NCI-H524 (cell line): ENCODE results near the gene DOCK3.
A peak's percentile ranks its signal among the peaks of the same experiment; 100 is the strongest.

ENCODE experiments used
- DNase-seq, 2 experiments: peaks; one replicate each; lab custom pipeline; 2025; lab: John Stamatoyannopoulos, UW

DOCK3 gene, protein sequence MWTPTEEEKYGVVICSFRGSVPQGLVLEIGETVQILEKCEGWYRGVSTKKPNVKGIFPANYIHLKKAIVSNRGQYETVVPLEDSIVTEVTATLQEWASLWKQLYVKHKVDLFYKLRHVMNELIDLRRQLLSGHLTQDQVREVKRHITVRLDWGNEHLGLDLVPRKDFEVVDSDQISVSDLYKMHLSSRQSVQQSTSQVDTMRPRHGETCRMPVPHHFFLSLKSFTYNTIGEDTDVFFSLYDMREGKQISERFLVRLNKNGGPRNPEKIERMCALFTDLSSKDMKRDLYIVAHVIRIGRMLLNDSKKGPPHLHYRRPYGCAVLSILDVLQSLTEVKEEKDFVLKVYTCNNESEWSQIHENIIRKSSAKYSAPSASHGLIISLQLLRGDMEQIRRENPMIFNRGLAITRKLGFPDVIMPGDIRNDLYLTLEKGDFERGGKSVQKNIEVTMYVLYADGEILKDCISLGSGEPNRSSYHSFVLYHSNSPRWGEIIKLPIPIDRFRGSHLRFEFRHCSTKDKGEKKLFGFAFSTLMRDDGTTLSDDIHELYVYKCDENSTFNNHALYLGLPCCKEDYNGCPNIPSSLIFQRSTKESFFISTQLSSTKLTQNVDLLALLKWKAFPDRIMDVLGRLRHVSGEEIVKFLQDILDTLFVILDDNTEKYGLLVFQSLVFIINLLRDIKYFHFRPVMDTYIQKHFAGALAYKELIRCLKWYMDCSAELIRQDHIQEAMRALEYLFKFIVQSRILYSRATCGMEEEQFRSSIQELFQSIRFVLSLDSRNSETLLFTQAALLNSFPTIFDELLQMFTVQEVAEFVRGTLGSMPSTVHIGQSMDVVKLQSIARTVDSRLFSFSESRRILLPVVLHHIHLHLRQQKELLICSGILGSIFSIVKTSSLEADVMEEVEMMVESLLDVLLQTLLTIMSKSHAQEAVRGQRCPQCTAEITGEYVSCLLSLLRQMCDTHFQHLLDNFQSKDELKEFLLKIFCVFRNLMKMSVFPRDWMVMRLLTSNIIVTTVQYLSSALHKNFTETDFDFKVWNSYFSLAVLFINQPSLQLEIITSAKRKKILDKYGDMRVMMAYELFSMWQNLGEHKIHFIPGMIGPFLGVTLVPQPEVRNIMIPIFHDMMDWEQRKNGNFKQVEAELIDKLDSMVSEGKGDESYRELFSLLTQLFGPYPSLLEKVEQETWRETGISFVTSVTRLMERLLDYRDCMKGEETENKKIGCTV (N-terminal part only)

DNA sequence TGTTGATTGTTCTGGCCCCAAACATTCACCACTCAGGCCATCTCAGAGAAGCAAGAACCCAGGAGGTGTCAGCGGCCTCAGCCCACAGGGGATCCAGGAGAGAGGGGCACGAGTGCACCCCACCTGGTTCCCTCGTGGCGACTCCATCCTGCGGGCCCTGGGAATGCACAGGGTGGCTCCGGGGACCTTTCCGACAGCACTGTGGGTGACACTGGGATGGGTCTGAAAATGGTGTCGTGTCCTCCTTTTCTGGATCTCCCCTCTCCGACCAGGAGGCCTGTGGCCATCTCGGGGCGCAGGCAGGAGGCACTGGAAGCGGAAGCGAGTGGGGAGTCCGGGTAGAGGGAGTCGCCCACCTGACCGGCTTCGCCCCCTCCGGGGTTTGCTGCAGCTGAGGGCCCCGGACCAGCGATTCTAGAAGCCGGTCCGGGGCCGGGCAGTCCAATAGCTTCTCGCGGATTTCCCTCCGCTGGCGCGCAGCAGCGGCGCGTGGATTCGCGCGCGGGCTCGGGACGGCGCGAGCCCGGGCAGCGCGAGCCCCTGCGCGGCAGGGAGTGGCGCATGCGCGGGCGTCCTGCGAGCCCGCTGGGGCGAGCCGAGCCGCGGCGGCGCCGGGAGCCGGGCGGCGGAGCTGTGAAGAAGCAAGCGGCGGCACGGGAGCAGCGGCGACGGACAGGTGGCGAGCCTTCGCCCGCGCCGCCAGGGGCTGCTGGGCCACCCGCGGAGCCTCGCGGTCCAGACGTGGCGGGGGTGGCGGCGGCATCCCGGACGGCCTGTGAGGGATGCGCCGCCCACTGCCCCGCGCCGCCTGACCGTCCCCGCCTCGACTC, at the start of gene DOCK3:
DOCK3 (plus strand) TSS at position 579 of the 830 bp plus-strand sequence. CDS start 337 bp downstream, outside the sequence.
- DNase-seq = peak; percentile 46 to 73

DNA sequence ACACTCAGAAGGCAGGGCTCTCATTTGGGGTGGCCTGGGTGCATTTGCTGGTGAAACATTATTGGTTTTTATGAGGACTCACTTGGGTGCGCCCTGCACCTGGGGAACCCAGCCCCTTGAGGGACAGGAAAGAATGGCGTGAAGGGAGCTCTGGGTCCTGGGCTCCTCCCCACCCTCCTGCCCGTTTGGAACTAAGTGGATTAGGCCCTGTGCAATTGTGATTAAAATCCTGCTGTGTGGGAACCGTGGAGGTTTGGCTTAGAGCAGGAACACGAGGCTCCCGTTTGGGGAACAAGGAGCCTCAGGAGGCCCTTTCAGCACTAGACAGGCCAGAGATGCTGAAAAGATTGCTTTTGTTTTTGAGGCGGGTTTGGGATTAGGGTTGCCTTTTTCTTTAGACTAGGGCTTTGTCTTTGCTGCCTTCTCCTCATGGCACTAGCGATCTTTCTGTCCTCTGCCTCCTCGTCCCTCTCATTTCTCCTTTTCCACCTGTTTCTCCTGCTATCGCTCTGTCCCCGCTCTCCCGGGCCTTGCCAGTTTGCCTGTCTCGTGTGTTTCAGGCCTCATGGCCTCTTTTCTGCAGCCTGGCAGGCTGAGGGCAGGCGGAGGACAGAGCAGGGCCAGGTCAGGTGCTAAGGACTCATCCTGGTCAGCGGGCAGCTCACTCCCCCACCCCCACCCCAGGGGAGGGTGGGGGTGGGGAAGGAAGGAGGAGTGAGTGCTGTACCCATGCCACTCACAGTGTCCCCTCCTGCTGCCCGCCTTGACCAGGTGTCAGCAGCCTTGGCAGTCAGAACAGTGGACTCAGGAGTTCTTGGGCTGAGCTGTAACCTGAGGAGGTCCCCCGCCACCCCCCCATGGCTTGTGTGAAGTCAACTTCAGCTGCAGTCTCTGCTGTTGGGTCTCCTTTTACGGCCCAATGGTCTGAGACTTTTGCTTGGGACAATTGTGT, 49.2 kb upstream of the DOCK3 start:
- no peak for DNase-seq

DNA sequence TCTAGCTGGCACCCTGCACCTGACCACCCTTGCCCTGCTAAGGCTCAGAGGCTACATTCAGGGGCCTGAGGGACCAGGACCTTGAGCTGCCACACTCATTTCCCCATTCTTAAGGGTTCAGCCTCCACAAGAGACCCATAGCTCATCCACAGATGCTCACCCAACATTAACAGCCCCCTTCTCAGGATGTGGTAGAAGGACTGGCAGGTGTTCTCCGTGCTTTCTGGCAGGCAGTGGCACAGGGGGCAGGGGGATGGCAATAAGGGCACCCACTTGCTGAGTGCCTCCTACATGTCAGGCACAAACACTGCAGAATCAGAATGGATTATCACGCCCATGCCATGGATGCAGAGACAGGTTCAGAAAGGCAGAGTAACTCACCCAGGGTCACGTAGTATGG, 48.3 kb upstream of the DOCK3 start:
- no peak for DNase-seq

DNA sequence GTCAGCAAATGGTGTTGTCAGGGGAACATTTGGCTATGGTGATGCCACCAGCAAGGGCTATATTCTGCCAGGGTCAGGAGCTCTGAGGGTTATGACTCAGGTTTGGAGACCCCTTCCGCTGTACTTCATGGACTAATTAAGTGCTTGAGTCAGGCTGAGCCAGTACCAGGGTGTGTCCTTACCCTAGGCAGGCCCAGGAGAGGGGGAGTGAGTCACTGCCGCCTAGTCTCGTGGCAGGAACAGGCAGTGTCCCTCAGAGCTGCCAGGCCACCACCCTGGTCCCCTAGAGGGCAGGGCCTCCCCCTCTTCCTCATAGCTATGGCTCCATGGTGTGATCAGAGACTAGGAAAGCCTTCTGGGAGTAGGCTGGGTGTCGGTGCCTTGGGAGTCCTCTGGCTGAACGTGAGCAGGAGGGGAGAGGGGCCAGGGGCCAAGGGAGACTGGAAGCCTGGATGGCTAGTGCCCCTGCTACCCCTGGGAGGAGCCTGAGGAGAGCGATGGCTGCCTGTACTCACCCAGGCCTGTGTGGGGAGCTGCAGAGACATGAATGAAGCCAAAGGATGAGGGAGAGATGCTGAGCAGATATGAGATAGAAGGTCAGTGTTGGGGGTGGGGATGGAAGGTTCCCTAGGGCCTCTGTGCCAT, 47.2 kb upstream of the DOCK3 start:
- peak; percentile 27 to 33 for DNase-seq

DNA sequence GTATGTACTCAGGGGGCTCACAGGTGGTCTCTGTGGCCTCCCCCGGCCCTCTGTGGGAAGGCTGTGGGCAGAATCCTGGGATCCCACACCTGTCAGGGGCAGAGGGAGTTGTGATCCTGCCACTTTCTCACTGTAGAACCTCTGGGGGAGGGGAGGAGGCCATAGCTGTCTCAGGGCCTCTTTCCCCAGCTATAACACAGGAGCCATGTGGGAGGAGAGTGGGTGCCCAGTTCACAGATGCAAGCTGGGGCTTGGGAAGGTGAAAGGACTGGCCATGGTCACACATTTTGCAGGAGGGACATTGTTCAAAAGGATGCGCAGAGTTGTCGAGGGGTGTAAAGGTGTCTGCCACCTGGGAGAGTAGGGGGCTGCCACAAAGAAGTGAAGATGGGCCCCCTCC, 46.1 kb upstream of the DOCK3 start:
- no peak for DNase-seq

DNA sequence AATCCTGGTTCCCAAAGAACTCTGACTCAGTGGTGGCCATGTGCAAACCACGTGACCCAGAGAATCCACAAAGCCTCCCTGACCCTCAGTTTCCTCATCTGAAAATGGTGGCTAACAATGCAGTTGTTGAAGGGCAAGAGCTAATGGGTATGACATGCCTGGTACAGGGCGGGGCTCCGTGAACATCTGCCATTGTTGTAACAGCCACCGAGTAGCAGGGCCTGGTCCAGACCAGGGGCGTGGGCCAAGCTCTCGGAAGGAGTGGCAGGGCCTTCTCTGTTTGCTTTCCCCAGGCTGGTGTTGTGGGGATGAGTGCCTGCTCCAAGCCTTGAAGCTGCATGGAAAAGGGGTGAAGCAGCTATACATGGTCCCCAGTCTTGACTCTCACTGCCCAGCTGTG, 44.3 kb upstream of the DOCK3 start:
- DNase-seq = no peak

DNA sequence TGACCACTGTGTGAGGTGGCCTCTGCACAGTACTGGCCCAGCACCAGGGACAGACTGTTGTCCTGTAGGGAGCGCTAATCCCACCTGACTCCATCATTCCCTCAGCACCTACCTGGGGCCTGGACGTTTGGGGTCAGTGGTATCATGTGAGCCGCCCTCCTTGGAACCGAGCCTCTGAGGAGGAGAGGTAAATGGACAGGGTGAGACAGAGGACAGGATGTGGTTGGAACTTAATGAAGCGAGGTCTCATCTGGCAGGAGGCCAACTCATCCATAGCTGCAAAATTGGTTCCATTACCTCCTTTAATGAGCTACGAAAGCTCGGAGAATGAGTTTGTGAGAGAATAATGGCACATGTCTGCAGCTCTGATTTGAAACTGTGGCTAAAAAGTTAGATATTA, 43.9 kb upstream of the DOCK3 start:
- DNase-seq = no peak

DNA sequence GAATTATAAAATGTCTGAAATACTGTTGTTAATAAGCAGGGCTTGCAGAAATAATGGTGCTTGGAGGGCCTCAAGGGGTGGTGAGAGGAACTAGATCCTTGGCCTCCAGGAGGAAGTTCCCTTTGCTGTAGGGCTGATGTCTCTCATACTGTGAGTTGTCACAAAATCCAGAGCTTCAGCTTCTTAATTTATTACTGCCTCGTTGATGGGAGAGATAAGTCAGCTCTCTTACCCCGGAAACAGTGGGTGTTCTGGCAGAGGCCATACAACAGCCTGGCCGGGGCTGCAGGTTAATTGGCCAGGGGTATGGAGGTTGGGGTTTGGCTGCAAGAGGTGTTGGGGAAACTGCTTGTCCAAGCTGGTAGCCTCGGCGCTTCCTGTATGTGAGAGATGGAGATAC, 42.3 kb upstream of the DOCK3 start:
- no peak for DNase-seq

DNA sequence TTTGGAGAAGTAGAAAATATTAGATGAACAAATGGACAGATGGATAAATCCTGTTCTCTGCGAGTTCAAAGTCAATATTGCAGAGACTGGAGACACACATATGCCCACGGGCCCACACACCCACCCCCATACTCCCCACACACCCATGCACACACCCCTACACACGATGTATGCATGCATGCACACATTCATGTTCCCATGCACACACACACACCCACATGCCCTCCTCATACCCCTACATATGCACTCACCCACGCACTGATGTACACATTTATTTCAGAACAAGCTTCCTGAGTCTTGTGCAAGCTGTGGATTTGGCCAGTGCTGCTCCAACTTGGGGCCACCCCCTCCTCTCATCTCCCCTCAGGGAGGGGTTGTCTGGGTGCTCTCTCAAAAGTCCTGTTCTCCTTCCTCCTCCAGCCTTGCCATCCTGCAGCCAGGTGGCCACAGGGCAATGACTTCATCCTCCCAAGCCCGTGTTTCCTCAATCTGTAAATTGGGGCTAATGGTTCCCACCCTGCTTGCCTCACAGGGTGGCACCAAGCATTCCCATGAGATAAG, 41.4 kb upstream of the DOCK3 start:
- no peak for DNase-seq

DNA sequence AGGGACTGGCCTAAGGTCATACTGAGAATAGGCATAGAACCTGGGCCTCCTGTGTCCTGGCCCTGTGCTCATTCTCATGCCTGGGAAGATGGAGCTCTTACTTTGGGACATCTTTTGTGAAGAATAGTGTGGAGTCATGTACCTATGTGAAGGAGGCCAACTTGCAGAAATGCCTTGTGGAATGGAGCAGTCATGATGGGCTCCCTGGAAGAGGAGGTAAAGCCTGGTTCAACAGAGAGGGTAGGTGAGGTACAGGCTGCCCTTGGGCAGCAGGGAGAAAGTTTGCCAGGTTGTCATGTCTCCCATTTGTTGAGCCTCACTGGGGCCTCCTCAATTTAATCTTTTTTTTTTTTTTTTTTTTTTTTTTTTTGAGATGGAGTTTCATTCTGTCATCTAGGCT, 39.7 kb upstream of the DOCK3 start:
- no peak for DNase-seq

DNA sequence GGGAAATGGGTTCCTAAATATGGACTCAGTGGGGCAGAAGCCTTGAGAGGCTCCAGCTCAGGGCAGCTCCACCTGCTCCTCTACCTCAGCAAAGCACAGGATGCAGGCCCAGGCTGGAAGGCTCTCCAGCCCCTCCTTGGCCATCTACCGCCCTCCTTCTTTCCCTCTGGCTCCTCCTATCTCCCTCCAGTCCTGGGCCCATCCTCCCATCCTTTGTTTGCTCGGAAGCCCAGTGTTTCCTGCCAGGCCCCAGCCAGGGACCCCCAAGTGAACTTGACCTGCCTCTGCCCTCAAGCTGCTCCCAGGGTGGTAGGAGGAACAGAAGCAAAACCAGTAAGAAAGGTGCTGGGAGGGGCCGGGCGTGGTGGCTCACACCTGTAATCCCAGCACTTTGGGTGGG, 37.7 kb upstream of the DOCK3 start:
- DNase-seq = no peak

DNA sequence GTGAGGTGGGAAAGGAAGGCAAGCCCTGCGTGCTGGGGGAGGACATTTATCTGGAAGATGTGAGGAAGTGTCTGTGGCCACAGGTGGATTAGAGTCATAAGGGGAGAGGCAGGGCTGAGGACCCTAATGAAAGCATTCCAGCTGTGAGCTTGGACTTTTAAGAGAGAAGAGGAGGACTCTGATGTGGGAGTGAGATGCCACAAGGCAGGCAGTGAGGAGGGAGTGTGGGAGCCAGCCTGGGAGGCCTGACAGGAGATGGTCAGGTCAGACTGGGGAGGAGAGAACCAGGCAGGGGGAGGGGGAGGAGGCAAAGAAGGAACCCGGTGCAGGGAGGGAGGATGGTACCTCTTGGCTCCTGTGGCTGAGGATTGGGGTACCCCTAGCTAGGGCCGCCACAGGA, 36.8 kb upstream of the DOCK3 start:
- no peak for DNase-seq

DNA sequence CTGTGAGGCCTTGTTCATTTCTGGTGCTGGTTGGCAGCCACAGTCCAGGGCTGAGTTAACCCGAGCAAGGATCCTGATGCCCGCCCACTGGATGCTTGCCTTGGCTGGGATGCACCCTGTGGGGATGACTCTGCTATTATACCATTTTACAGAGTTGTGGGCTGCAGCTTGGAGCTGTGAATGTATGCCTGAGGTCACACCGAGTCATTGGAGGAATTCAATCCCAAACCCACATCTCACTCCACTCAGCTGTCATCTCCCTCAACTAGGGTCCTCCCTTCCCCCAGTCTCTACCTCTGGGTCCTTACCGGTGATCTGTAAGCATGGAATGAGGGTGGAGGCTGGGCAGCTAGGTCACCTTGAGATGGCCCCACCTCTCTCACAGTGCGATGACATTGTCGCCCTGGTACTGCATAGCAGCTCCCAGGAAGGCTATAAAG, 35.7 kb upstream of the DOCK3 start:
- DNase-seq = no peak

DNA sequence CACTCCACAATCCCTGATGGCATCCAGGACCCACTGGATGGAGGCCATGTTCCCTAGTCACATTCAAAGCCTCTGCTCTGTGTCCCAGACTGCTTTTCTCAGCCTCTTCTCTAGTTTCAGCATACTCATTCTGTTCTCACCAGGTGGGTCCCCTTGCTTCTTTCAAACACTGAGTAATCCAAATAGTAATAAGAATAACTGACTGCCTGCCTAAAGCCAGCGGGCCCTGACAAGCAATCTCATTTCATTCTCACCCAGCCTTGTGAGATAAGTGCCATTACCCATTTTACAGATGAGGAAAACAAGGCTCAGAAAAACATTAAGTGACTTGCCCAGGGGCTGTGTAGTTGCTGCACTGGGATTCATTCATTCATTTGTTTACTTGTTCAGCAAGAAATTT, 32.3 kb upstream of the DOCK3 start:
- DNase-seq = no peak

DNA sequence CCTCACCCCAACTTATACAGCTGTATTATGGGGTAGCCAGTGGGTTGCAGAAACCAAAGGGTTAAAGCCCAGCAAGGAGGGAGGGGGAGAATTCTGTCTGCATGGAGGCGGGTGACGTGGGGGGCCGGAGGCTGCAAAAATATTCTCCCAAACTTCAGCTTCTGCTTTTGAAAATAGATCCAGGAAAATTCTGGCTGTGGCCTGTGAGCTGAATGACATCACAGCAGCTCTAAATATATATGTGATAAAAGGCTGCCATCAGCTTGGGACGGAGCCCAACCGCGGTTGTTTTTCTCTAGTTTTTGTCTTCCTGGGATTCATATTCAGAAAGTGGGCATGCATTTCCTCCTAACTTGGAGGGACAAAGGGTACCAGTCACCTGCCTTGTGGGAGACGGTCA, 30.2 kb upstream of the DOCK3 start:
- no peak for DNase-seq

DNA sequence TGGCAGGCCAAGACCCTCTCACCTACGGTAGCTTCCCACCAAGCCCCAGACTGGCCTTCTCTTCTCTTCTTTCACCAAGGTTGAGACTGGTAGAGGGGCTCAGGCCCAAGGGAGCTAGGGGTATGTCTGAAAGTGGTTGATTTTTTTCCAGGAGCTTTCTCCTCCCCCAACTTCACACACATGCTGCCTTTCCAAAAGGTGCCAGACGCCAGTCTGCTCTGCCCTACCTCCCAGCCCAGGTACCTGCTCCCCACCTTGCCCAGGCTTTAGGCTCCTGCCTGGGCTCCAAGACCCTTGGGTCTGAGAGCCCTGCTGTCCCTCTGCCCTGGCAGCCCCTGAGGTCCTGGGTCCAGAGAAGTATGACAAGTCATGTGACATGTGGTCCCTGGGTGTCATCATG, 29.3 kb upstream of the DOCK3 start:
- DNase-seq = no peak

DNA sequence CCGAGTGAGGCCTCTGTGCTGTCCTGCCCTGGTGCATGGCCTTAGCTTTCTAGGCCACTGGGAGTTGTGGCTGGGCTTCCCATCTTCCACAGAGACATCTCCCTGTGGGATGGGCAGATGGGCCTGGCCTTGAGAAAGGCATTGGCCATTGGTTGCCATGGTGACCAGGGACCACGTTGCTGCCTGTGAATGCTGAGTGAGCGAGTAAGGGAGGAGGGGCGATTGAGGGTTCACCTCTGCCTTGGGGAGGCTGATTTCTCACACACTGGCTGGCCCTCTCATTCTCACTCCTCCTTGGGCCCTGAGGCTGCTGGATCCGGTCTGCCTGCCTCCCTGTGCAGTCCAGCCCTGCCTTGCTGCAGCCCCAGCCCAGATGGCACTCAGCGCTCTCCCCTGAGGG, 26.4 kb upstream of the DOCK3 start:
- DNase-seq = peak in 1 of 2 experiments; percentile 46

DNA sequence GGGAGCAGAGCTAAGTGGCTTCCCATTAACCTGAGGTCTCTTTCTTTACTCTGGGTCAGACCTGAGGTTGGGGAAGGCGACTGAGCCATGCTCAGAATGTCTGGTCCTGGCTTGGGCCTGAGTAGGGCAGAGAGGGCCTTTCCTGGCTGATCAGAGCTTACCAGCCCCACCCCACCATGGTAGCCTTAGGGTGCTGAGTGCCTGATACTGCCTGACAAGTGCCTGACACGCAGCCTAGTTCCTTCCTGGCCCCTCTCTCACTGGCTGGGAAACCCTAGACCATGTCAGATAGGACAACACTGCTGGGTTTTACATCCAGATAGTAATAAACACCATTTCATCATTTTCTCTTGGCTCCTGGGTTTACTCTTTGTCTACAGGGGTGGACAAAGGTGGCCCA, 25.8 kb upstream of the DOCK3 start:
- DNase-seq = no peak

DNA sequence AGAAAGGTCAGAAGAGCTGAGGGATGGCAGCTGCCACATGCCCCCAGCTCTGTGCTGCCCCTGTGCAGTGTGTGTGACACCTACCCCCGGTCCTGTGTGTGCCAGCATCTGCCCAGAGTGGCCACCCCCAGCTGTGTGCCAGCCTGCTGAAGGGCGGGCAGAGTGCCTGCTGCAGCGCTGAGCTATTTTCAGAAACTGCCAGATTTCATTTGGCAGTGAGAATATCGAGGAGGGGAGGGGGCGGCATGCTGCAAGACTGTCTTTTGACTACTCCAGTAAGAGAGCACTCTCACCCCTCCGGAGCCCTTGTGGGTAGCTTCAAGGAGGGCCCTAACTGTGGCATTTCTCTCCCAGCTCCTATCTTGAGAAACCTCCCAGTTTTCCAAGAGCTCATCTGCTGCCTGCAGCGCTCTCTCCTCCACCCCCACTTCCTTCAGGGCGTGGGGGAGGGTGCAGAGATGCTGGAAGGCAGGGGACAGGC, 25.2 kb upstream of the DOCK3 start:
- no peak for DNase-seq
